IPS-18a (cell line): Measurements from ENCODE around the gene SREBF1.

Experiments
- H3K27ac ChIP-seq: one replicate; pipeline ENCODE4 v1.5.1; 2013; ENCODE audit warnings: low read length
- H3K27me3 ChIP-seq: one replicate; pipeline ENCODE4 v1.6.1; 2013; ENCODE audit warnings: mild to moderate bottlenecking, low read length; ENCODE audit not compliant: control insufficient read depth, insufficient read depth
- H3K36me3 ChIP-seq: one replicate; pipeline ENCODE4 v1.6.1; 2013; ENCODE audit warnings: low read depth, low read length; ENCODE audit not compliant: control insufficient read depth
- H3K4me1 ChIP-seq: one replicate; pipeline ENCODE4 v1.6.1; 2013; ENCODE audit warnings: low read depth, low read length; ENCODE audit not compliant: control insufficient read depth
- H3K4me3 ChIP-seq: one replicate; pipeline ENCODE4 v1.5.1; 2013; ENCODE audit warnings: low read length
- H3K9ac ChIP-seq: one replicate; pipeline ENCODE4 v1.6.1; 2013; ENCODE audit warnings: mild to moderate bottlenecking, low read length, moderate library complexity
- H3K9me3 ChIP-seq: one replicate; pipeline ENCODE4 v1.6.1; 2013; ENCODE audit warnings: low read depth, low read length; ENCODE audit not compliant: control insufficient read depth

The SREBF1 gene

DNA sequence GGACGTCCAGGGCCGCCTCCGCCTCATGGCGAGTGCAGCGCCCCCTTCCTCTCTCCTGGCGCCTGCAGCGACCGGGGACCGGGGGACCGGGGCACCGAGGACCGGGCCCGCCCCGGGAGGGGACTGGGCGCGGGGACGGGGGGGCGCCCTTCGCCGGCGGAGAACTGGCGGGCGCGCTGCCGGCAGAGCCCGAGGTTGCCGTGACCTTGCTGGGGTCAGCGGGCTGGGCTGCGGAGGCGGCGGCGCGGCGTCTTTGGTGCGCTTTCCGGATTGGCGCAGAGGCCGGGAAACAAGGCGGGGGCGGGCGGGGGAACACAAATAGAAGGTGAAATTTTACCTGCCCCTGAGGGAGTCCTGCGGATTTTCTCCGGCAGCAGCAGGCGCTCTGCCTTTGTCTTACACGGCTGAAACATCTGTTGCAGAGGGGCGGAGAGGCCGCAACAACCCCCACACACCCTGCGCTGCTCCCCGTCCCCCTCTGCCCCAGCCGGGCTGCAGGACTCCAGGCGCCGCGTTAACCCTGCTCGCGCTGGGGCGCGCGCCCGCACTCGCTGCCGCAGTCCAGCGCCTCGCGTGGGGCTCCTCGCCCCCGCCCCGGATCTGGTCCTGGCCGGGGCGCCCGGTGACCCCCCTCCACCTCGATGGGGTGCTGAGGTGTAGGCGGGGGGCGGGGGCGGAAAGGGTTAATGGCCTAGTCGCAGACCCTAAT, 53.5 kb downstream of the SREBF1 start:
- Histone ChIP-seq H3K9me3 (no peaks in the 10 kb centered on the region), H3K4me1 (peaks cover 37% of the 10 kb centered on the region), H3K27me3 (peaks cover 37% of the 10 kb centered on the region), H3K4me3 (peak overlapping the region; percentile 68), H3K9ac (peak overlapping the region; percentile 65), H3K27ac (no peak overlapping the region), H3K36me3 (no peaks in the 10 kb centered on the region)

DNA sequence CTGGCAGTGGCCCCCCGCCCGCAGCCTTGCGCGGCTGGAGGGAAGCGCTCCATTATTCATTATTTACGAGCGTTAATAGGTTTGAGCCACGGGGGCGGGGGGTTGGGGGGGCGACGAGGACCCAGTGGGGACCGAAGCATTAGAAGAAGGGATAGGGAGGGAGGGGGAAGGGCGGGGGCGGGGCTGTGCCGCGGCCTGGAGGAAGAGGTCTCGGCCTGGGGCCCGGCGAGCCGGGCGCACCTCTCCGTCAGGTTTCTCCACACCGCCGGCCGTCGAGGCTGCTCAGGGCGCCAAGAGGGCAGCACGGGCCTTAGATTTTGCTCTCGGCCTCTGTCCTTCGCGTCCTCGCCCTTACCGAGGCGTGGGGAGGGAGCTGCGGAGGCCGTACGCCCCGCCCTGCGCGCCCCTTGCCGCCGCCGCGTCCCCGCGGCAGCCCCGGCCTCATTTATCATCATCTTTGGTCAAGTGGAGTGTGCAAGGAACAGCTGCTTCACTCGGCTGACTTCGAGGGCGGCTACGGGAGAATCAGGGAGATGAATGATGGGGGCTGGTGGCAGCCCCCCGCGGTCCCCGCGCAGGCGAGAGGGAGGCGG, 54.2 kb downstream of the SREBF1 start:
- Histone ChIP-seq H3K27ac (no peak overlapping the region), H3K27me3 (peaks cover 37% of the 10 kb centered on the region), H3K4me3 (peak overlapping the region; percentile 68), H3K4me1 (peaks cover 38% of the 10 kb centered on the region), H3K36me3 (no peaks in the 10 kb centered on the region), H3K9ac (peak overlapping the region; percentile 65), H3K9me3 (no peaks in the 10 kb centered on the region)

DNA sequence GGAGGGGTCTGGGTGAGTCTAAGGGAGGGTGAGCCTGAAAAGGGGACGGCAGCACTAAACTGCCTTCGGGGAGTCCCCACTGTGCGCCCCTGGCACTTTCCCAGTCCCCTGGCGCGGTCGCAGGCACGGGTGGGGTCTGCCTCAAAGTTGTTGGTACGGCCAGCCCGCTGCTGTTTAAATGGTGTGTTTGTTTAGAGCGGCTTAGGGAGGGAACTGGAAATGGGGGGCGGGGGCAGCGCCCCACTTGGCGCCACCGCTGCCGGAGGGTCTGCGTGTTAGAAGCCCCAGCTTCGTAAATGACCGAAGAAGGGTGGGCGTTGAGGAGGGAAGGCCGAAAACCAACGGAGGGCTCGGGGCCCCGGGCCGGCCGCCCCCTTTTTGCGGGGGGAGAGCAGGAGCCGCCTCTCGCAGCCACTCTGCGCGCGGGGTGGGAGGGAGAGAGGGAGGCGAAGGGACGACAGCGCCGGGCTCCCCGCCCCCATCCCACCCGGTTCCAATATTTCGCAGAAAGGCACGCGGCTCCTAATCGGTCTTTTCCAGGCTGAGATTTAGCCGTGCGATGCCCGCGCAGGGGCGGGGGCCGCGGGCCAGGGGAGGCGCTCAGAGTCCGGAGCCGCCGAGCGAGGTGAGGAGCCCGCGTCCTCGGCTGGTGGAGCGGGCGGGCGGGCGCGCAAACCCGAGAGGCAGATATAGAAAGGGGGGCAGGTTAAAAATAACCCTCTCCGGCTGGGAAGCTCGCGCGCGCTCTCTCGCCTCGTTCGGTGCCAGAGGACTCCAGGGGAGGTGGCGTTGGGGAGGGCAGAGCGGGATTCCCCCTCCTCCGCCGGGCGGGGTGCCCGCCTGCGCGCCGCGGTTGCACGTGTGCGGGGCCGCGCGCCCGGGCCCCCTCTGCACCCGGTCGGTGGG, 54.9 kb downstream of the SREBF1 start:
- no peaks in the 10 kb centered on the region for H3K36me3 ChIP-seq
- H3K27ac ChIP-seq, result no peak overlapping the region
- H3K9ac ChIP-seq, result peak overlapping the region; percentile 15
- H3K27me3 ChIP-seq, result peaks cover 32% of the 10 kb centered on the region
- H3K9me3 ChIP-seq, result no peaks in the 10 kb centered on the region
- peaks cover 38% of the 10 kb centered on the region for H3K4me1 ChIP-seq
- H3K4me3 ChIP-seq, result peak overlapping the region; percentile 68

DNA sequence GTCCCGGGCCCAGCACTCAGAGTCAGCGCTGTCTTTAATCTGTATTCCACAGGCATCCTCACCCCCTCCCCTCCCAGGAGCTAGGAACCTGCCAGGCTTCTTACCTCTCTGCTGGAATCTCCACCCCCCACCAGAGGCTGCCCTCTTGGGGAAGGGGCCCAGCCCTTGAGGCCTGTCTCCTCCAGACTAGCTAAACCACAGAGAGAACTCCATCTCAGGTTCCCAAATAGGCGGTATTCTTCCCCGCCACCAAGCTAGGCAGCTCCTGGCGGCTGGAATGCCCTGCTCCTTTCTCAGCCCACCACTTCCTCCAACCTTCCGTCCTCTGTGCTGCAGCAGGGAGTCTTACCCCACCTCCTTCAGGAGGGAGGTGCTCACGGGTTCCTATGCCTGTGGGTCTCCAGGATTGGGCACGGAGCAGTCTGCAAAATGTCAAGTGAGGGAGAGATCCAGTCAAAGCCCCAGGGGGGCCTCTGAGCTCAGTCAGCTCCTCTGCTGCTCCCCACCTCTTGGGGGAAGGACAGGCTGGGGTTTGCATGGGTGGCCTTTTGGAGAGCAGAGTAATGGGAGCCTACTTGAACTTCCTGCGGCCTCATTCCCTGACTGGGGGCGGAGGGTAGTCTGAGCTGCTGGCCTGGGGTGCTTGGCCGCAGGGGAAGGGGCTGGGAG, 55.7 kb downstream of the SREBF1 start:
- Histone ChIP-seq H3K27me3 (peaks cover 25% of the 10 kb centered on the region), H3K36me3 (no peaks in the 10 kb centered on the region), H3K4me3 (peak overlapping the region; percentile 68), H3K4me1 (peaks cover 38% of the 10 kb centered on the region), H3K27ac (no peak overlapping the region), H3K9me3 (no peaks in the 10 kb centered on the region), H3K9ac (peak overlapping the region; percentile 10)

DNA sequence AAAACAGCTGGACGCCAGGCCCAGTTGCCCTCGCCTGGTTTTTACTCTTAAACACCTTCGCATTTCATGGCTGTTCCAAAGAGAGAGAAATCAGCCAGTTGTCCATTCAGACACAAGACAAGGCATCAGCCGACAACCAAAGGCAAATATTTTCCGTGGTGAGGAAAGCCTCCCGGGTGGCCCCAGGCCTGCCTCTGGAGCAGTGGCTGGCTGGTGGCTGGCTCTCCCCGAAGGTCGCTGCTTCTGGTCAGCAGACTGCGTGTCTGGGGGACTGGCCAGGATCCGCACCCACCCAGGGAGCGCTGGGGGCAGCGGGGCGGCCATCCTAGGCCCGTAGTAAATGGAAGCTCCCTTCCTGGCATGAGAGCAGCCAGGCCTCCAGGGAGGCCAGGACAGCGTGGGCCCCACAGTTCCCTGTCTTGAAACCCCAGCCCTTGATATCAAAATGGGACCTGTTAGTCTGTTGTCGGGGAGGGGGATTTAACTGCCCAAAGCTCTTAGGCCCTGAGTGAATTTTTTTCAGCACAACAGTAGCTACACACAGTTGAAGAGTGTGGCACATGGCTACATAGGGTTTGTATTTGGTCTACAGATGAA, 57.7 kb downstream of the SREBF1 start:
- Histone ChIP-seq H3K9me3 (no peaks in the 10 kb centered on the region), H3K9ac (no peak overlapping the region), H3K27ac (no peak overlapping the region), H3K4me3 (no peak overlapping the region), H3K4me1 (peaks cover 26% of the 10 kb centered on the region), H3K27me3 (peaks cover 6% of the 10 kb centered on the region), H3K36me3 (no peaks in the 10 kb centered on the region)

DNA sequence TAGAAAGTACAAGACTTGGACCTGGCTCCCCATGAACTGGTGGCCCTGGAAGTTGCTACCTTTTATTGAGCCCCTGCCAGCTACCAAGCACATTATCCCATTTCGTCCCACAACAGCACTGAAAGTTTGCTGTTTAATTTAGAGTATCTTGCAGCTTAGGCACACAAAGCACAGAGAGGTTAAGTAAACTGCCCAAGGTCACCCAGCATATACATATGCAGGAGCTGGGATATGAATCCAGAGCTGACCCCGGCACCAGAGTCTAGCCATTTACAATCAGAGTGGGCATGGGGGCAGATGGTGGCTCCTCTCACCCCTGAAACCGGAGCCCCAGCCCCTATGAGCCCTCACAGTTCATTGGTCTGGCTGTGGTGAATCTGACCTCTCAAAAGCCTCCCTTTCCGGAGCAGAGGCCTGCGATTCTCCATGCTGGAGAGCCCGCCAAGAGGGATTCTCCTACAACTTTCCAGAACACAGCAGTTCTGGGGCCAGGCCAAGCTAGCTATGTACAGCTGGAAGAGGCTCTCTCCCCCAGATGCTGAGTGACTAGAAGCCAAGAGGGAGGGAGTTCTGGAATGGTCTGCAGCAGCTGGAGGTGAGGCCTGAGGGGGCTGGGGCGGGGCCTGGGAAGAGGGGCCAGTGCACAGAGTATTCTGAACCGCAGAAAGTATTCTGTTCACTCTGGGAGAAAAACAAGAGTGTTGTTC, 58.3 kb downstream of the SREBF1 start:
- H3K27me3 ChIP-seq, result peaks cover 6% of the 10 kb centered on the region
- peaks cover 26% of the 10 kb centered on the region for H3K4me1 ChIP-seq
- no peaks in the 10 kb centered on the region for H3K36me3 ChIP-seq
- H3K27ac ChIP-seq, result no peak overlapping the region
- H3K9ac ChIP-seq, result no peak overlapping the region
- H3K9me3 ChIP-seq, result no peaks in the 10 kb centered on the region
- no peak overlapping the region for H3K4me3 ChIP-seq

DNA sequence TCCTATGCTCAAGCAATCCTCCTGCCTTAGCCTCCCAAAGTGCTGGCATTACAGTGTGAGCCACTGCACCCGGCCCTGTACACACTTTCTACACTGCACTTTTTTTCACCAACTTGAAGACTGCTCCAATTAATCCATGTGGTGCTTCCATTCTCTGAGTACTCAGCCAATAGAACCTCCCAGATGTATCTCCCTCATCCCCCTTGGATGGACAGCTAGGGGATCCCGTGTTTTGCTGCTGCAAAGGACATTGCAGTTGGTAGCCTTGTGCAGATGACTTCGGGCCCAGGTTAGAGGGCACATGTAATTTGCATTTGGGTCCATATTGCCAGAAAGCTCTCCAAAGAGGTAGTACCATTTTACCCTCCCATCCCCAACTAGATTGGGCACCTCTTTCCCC, 59.9 kb downstream of the SREBF1 start:
- H3K9me3 ChIP-seq, result no peaks in the 10 kb centered on the region
- H3K36me3 ChIP-seq, result no peaks in the 10 kb centered on the region
- H3K4me3 ChIP-seq, result no peak overlapping the region
- peaks cover 5% of the 10 kb centered on the region for H3K27me3 ChIP-seq
- no peak overlapping the region for H3K27ac ChIP-seq
- H3K4me1 ChIP-seq, result peaks cover 26% of the 10 kb centered on the region
- H3K9ac ChIP-seq, result no peak overlapping the region

DNA sequence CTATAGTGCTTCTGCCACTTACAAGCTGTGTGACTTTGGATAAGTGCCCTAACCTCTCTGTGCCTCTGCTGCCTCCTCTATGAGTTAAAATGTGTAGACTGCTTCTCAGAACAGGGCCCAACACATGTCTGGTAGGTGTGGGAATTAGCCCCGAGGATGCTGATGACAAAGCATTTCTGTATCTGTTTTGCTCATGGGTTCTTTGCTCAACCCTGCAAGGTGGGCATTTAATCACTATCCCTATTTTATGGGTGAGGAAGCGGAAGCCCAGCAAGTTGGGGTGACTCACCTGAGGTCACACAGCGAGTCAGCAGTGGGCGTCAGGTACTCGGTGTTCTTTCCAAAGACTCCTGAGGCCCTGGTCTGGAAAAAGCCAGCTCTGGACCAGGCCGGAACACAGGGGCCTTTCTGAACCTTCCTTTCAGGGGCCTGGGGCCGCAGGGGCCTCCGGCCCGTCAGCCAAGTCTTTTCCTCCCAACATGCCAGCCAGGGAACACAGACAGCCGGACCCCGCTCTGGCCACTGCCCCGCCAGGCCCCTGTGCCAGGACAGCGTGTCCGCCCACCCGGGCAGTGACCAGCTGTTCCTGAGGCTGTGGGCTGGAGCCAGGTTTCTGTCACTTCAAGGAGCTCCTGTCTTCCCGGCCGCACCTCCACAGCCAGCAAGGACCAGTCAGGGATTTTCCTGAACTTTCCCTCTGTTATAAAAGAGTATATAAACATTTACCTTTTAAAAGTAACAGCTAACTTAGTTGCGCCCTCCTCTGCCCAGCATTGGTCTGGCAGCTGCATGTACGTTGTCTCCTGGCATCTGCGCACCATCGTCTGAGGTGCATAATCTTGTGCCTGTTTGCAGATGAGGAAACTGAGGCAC, 62.5 kb downstream of the SREBF1 start:
- no peaks in the 10 kb centered on the region for H3K9me3 ChIP-seq
- no peaks in the 10 kb centered on the region for H3K36me3 ChIP-seq
- H3K27ac ChIP-seq, result no peak overlapping the region
- no peaks in the 10 kb centered on the region for H3K27me3 ChIP-seq
- no peak overlapping the region for H3K4me3 ChIP-seq
- peaks cover 9% of the 10 kb centered on the region for H3K4me1 ChIP-seq
- H3K9ac ChIP-seq, result no peak overlapping the region

DNA sequence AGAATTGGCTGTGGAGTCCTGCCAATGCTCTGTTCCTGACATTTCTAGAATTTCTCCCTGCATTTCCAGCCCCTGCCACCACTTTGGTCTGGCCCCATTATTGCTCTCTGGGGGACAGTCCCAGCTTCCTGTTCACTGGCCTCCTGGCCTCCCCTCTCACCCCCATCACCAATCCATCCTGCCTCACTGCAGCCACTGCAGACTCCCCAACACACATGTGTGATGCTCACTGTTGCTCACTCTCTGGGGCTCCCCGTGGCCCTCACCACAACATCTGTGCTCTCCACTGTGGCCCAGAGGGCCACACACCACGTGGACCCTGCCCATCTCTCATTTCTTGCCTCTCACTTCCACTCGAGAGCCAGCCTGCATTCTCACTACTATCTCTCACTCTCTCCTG, 64.6 kb downstream of the SREBF1 start:
- Histone ChIP-seq H3K27me3 (no peaks in the 10 kb centered on the region), H3K4me3 (no peak overlapping the region), H3K27ac (no peak overlapping the region), H3K4me1 (no peaks in the 10 kb centered on the region), H3K9ac (no peak overlapping the region), H3K9me3 (no peaks in the 10 kb centered on the region), H3K36me3 (no peaks in the 10 kb centered on the region)
